SK-N-SH (cell line): Measurements from ENCODE around the gene SNRNP200. TPM values are rescaled to one million over a fixed set of nuclear protein-coding genes. Genes with fewer than 3 reads are reported as not detected.

Source experiments
- CTCF ChIA-PET: fragments of 300-600, 350-600 bp; formaldehyde crosslinking; extraction: SDS; loops from one replicate; lab custom pipeline; 2021; lab: Yijun Ruan, JAX
- POLR2A ChIA-PET: fragments of 350-600 bp; sonication (Branson Sonifier 250); formaldehyde crosslinking; extraction: SDS; loops from one replicate; lab custom pipeline; 2020; ENCODE audit warnings: antibody characterized with exemption, inconsistent platforms; lab: Yijun Ruan, JAX
- DNase-seq: peaks from one replicate; pipeline ENCODE4 v3.0.0; 2012
- H2AFZ ChIP-seq: fragments of 200-600 bp; sonication (generic); 2 replicates; pipeline ENCODE4 v1.8.1; 2016; ENCODE audit warnings: antibody characterized with exemption, mild to moderate bottlenecking, low read depth
- H3F3A ChIP-seq: fragments of 200-600 bp; sonication (generic); replicated peaks from 2 replicates; pipeline ENCODE3; 2016; ENCODE audit warnings: antibody characterized with exemption, mild to moderate bottlenecking; ENCODE audit not compliant: insufficient read depth
- H3K27ac ChIP-seq, 2 experiments: fragments of 200-500 bp in 1 of 2; fragments of 200-600 bp in 1 of 2; sonication (Bioruptor generic) in 1 of 2; sonication (generic), shearing (Covaris generic) in 1 of 2; 2 replicates each; pipeline versions ENCODE4 v1.5.1 to v1.6.1; 2014 to 2016; ENCODE audit warnings: low read depth in 2 of 2, inconsistent platforms in 1 of 2, low read length in 1 of 2, mild to moderate bottlenecking in 1 of 2, mixed read lengths in 1 of 2
- H3K27me3 ChIP-seq: fragments of 200-600 bp; sonication (generic), shearing (Covaris generic); 2 replicates; pipeline ENCODE4 v1.6.1; 2016; ENCODE audit warnings: mixed run types; ENCODE audit not compliant: insufficient read depth
- H3K36me3 ChIP-seq, 2 experiments: fragments of 200-500 bp in 1 of 2; fragments of 200-600 bp in 1 of 2; sonication (Bioruptor generic) in 1 of 2; sonication (generic) in 1 of 2; replicated peaks in 1 of 2; 2 replicates each; pipeline versions ENCODE3 to v1.5.1; 2014 to 2016; ENCODE audit warnings: low read length in 1 of 2, mild to moderate bottlenecking in 1 of 2; ENCODE audit not compliant: insufficient read depth in 2 of 2, control insufficient read depth in 1 of 2
- H3K4me1 ChIP-seq, 2 experiments: fragments of 200-500 bp in 1 of 2; fragments of 200-600 bp in 1 of 2; sonication (Bioruptor generic) in 1 of 2; sonication (generic), shearing (Covaris generic) in 1 of 2; 2 replicates each; pipeline versions ENCODE4 v1.5.1 to v1.6.1; 2014 to 2016; ENCODE audit warnings: low read depth in 1 of 2, low read length in 1 of 2, mixed run types in 1 of 2; ENCODE audit not compliant: insufficient read depth in 2 of 2, control insufficient read depth in 1 of 2
- H3K4me2 ChIP-seq: fragments of 200-600 bp; sonication (generic), shearing (Covaris generic); 2 replicates; pipeline ENCODE4 v1.6.1; 2017; ENCODE audit warnings: mixed run types
- H3K4me3 ChIP-seq, 2 experiments: fragments of 200-500 bp in 1 of 2; fragments of 200-600 bp in 1 of 2; sonication (Bioruptor generic) in 1 of 2; sonication (generic), shearing (Covaris generic) in 1 of 2; 2 replicates each; pipeline versions ENCODE4 v1.5.1 to v1.8.1; 2014 to 2016; ENCODE audit warnings: low read depth in 2 of 2, inconsistent platforms in 1 of 2, low read length in 1 of 2, mild to moderate bottlenecking in 1 of 2, mixed read lengths in 1 of 2, moderate library complexity in 1 of 2
- H3K79me2 ChIP-seq: fragments of 200-600 bp; sonication (generic); 2 replicates; pipeline ENCODE4 v1.8.1; 2017; ENCODE audit warnings: mild to moderate bottlenecking; ENCODE audit not compliant: insufficient read depth
- H3K9ac ChIP-seq: fragments of 200-600 bp; sonication (generic); 2 replicates; pipeline ENCODE4 v1.6.1; 2017; ENCODE audit warnings: mixed run types
- H3K9me2 ChIP-seq: fragments of 200-600 bp; sonication (generic); 2 replicates; pipeline ENCODE4 v1.6.1; 2017; ENCODE audit warnings: mixed run types
- H3K9me3 ChIP-seq: fragments of 200-600 bp; sonication (generic); 2 replicates; pipeline ENCODE4 v1.6.1; 2017; ENCODE audit warnings: mixed run types, mild to moderate bottlenecking, moderate library complexity
- H4K20me1 ChIP-seq: fragments of 200-600 bp; sonication (generic); 2 replicates; pipeline ENCODE4 v1.6.1; 2017; ENCODE audit warnings: mild to moderate bottlenecking, mixed run types; ENCODE audit not compliant: insufficient read depth
- CTCF ChIP-seq: fragments of 200-600 bp; sonication (generic); IDR thresholded peaks from 2 replicates; pipeline ENCODE4 v1.6.1; 2017; ENCODE audit warnings: antibody characterized with exemption, mild to moderate bottlenecking, moderate library complexity
- ELF1 ChIP-seq: IDR thresholded peaks from 2 replicates; pipeline ENCODE4 v1.4.0; 2012
- EP300 ChIP-seq, 2 experiments: IDR thresholded peaks; 2 replicates each; pipeline versions ENCODE4 v1.4.0 to v1.6.1; 2012; ENCODE audit warnings: borderline replicate concordance in 1 of 2, low read depth in 1 of 2, low read length in 1 of 2
- FOSL2 ChIP-seq: IDR thresholded peaks from 2 replicates; pipeline ENCODE4 v1.4.0; 2012; ENCODE audit warnings: low read depth, mild to moderate bottlenecking, moderate library complexity, borderline replicate concordance
- MAX ChIP-seq: IDR thresholded peaks from 2 replicates; pipeline ENCODE4 v1.4.0; 2012; ENCODE audit warnings: low read depth
- MXI1 ChIP-seq: IDR thresholded peaks from 2 replicates; pipeline ENCODE4 v1.6.1; 2012; ENCODE audit warnings: mild to moderate bottlenecking, low read depth, low read length, improper control_type of control experiment
- PBX3 ChIP-seq: IDR thresholded peaks from 2 replicates; pipeline ENCODE4; 2012
- RCOR1 ChIP-seq: fragments of 150-350 bp; IDR thresholded peaks from 2 replicates; pipeline ENCODE4 v1.6.1; 2017; ENCODE audit warnings: antibody characterized with exemption, low read length
- RFX5 ChIP-seq: IDR thresholded peaks from 2 replicates; pipeline ENCODE4 v1.6.1; 2012; ENCODE audit warnings: mild to moderate bottlenecking, improper control_type of control experiment, low read length
- SMC3 ChIP-seq: IDR thresholded peaks from 2 replicates; pipeline ENCODE4 v1.6.1; 2012; ENCODE audit warnings: low read depth, low read length, improper control_type of control experiment
- USF2 ChIP-seq: fragments of 150-350 bp; IDR thresholded peaks from 2 replicates; pipeline ENCODE4 v1.6.1; 2017; ENCODE audit warnings: antibody characterized with exemption, low read length, low read depth, borderline replicate concordance
- YY1 ChIP-seq: IDR thresholded peaks from 2 replicates; pipeline ENCODE4 v1.4.0; 2012; ENCODE audit warnings: low read depth, mild to moderate bottlenecking
- WGBS: methylation state at CpG from one replicate; pipeline ENCODE4 v1.1.6; 2017; ENCODE audit warnings: low lambda C conversion rate; 5-methylcytosine and 5-hydroxymethylcytosine counted together
- polyA plus RNA-seq, 3 experiments: library from polyadenylated mRNA; depleted of rRNA; stranded (reverse); fragments of >200 nt; gene quantifications; 2 replicates each; pipeline ENCODE4 v1.2.3, GENCODE V29; 2012

The SNRNP200 gene
- polyA plus RNA-seq, 1 of the 3 experiments (the other 2 are of a cell fraction), result 165 TPM

GRCh38 chr2:96248624-96249023 lies 56.7 kb downstream of the SNRNP200 start (continued):
- TF ChIP-seq USF2, result no peak

- H3K27me3 ChIP-seq, result no peaks in the 10 kb centered on the region
- no peak overlapping the region for H3K9ac ChIP-seq
- no peaks in the 10 kb centered on the region for H4K20me1 ChIP-seq
- no peak overlapping the region for H3K4me2 ChIP-seq
- no peaks in the 10 kb centered on the region for H3K9me3 ChIP-seq
- no peak overlapping the region for H2AFZ ChIP-seq
- POLR2A ChIA-PET, result no interaction called here
- H3K79me2 ChIP-seq, result peaks cover 10% of the 10 kb centered on the region; the same call in 1 of the 2 replicates
- H3K4me1 ChIP-seq, result peaks cover 21 to 22% of the 10 kb centered on the region in 2 experiments; a peak in 3 of 4 replicates
- 93% methylated on average over 5 of the region's 5 CpGs for WGBS
- H3K9me2 ChIP-seq, result no peaks in the 10 kb centered on the region
- DNase-seq, result no peak
- peaks cover 7% of the 10 kb centered on the region in 2 experiments for H3K36me3 ChIP-seq
- peaks cover 27% of the 10 kb centered on the region for H3F3A ChIP-seq
- no peak overlapping the region for H3K27ac ChIP-seq
- H3K4me3 ChIP-seq, result no peak overlapping the region
- TF ChIP-seq SMC3 (no peak), MAX (no peak), FOSL2 (no peak), RCOR1 (no peak), YY1 (no peak), CTCF (no peak), EP300 (IDR thresholded peaks at IDR 0.05; ENCODE audit: borderline replicate concordance in 1 of 2, low read depth in 1 of 2, low read length in 1 of 2) (no peak), PBX3 (no peak), RFX5 (no peak), ELF1 (no peak), MXI1 (no peak)
- CTCF ChIA-PET, result interaction anchor here (0.6 to 1.4 kb wide), 5 partner anchors 13 to 261 kb away, joined by 3 to 8 read pairs (median 3); no protein-coding TSS in a partner anchor
Observed at GRCh38 chr2:96247896-96248295, 57.5 kb downstream of the SNRNP200 start.
